CD4-positive, alpha-beta memory T cell (primary cell): Measurements from ENCODE around the gene MLLT3. TPM values are rescaled to one million over a fixed set of nuclear protein-coding genes. Genes with fewer than 3 reads are reported as not detected.

Experiments used
- CTCF ChIA-PET: fragments of 350-600 bp; sonication (Branson Sonifier 250); formaldehyde crosslinking; loops from one replicate; lab custom pipeline; 2021; ENCODE audit warnings: inconsistent platforms; ENCODE audit not compliant: partially characterized antibody; lab: Charles Lee
- POLR2A ChIA-PET: fragments of 350-600 bp; sonication (Branson Sonifier 250); formaldehyde crosslinking; loops from one replicate; lab custom pipeline; 2021; ENCODE audit not compliant: partially characterized antibody; lab: Charles Lee
- DNase-seq, 5 donors: peaks; one replicate each; pipeline versions ENCODE4 v3.0.0 to v3.0.0-alpha.2; 2020 to 2022; ENCODE audit warnings: mixed read lengths in 1 of 5
- H3K27ac ChIP-seq: one replicate; pipeline ENCODE4 v1.7.0; 2013; ENCODE audit warnings: low read depth, low read length
- H3K27me3 ChIP-seq: 2 replicates; pipeline ENCODE4 v1.7.0; 2013; ENCODE audit warnings: mild to moderate bottlenecking, low read length, moderate library complexity; ENCODE audit not compliant: insufficient read depth
- H3K36me3 ChIP-seq: 2 replicates; pipeline ENCODE4 v1.7.0; 2013; ENCODE audit warnings: mild to moderate bottlenecking, low read length, moderate library complexity; ENCODE audit not compliant: insufficient read depth
- H3K4me1 ChIP-seq: 2 replicates; pipeline ENCODE4 v1.7.0; 2013; ENCODE audit warnings: mild to moderate bottlenecking, low read length, moderate library complexity; ENCODE audit not compliant: insufficient read depth
- H3K4me3 ChIP-seq, 2 donors: one replicate each; pipeline ENCODE4 v1.7.0; 2013; ENCODE audit warnings: low read length in 2 of 2, mild to moderate bottlenecking in 1 of 2
- H3K9me3 ChIP-seq, 2 donors: one replicate each; pipeline ENCODE4 v1.7.0; 2013; ENCODE audit warnings: low read length in 2 of 2, control low read depth in 1 of 2; ENCODE audit not compliant: control insufficient read depth in 1 of 2
- H3K27ac Mint-ChIP-seq, 7 donors: one replicate each; pipeline ENCODE4 v1.8.0; 2020 to 2021; ENCODE audit warnings: mixed read lengths in 7 of 7, mild to moderate bottlenecking in 6 of 7, inconsistent platforms in 3 of 7, moderate library complexity in 3 of 7
- H3K27me3 Mint-ChIP-seq, 2 donors: one replicate each; pipeline ENCODE4 v1.8.0; 2020 to 2021; ENCODE audit warnings: mixed read lengths in 2 of 2
- H3K36me3 Mint-ChIP-seq, 2 donors: one replicate each; pipeline ENCODE4 v1.8.0; 2020 to 2021; ENCODE audit warnings: mixed read lengths in 2 of 2, inconsistent platforms in 1 of 2, mild to moderate bottlenecking in 1 of 2
- H3K4me1 Mint-ChIP-seq, 4 donors: one replicate each; pipeline ENCODE4 v1.8.0; 2020 to 2021; ENCODE audit warnings: mixed read lengths in 4 of 4, mild to moderate bottlenecking in 1 of 4
- H3K4me3 Mint-ChIP-seq, 8 donors: one replicate each; pipeline ENCODE4 v1.8.0; 2020 to 2021; ENCODE audit warnings: mixed read lengths in 8 of 8, mild to moderate bottlenecking in 7 of 8, moderate library complexity in 6 of 8, inconsistent platforms in 3 of 8
- H3K9me3 Mint-ChIP-seq, 8 donors: one replicate each; pipeline ENCODE4 v1.8.0; 2020 to 2021; ENCODE audit warnings: mixed read lengths in 8 of 8, mild to moderate bottlenecking in 5 of 8, inconsistent platforms in 3 of 8, moderate library complexity in 1 of 8
- intact Hi-C: fragments of 100-400 bp; cut with micrococcal nuclease; formaldehyde crosslinking; loops from one replicate; pipeline ENCODE4 v1.15.1; 2023
- polyA plus RNA-seq, 2 donors: library from polyadenylated mRNA; unstranded; fragments of 300-500 nt; fragmentation: Illumina TruSeq; gene quantifications; one replicate each; pipeline ENCODE4 v1.2.3, GENCODE V29; 2021
- total RNA-seq, 2 experiments: library from RNA; stranded (reverse); gene quantifications; one replicate each; pipeline ENCODE4 v1.2.3, GENCODE V29; 2021

MLLT3 gene
- total and polyA plus RNA-seq, 4 experiments from 2014 or later: 20.7 to 54.4 (median 42.5) TPM

- no peak for DNase-seq
- Mint-ChIP-seq H3K27ac (no peak overlapping the region), H3K27me3 (no peaks in the 10 kb centered on the region), H3K4me1 (peaks cover 7 to 22% (median 15%) of the 10 kb centered on the region in 4 donors), H3K9me3 (no peaks in the 10 kb centered on the region), H3K4me3 (no peak overlapping the region), H3K36me3 (no peaks in the 10 kb centered on the region)
- Histone ChIP-seq H3K9me3 (no peaks in the 10 kb centered on the region), H3K4me1 (no peaks in the 10 kb centered on the region), H3K27ac (no peak overlapping the region), H3K4me3 (no peak overlapping the region), H3K36me3 (no peaks in the 10 kb centered on the region), H3K27me3 (no peaks in the 10 kb centered on the region)
- ChIA-PET CTCF (no interaction called here), POLR2A (no interaction called here)
- intact Hi-C loops: loop anchor here (10.0 kb wide), 1 partner anchor 64 kb away; no protein-coding TSS in a partner anchor
Measured at GRCh38 chr9:20428976-20429375, 193.3 kb downstream of the MLLT3 start.

GRCh38 chr9:20427359-20427758 lies 194.9 kb downstream of the MLLT3 start:
- no peak overlapping the region for H3K4me3 ChIP-seq
- H3K36me3 ChIP-seq: no peaks in the 10 kb centered on the region
- H3K4me1 ChIP-seq: no peaks in the 10 kb centered on the region
- ChIA-PET CTCF (interaction anchor here (0.7 kb wide), 1 partner anchor 294 kb away, joined by 3 read pairs; no protein-coding TSS in a partner anchor), POLR2A (no interaction called here)
- intact Hi-C loops: loop anchor here (10.0 kb wide), 1 partner anchor 63 kb away; no protein-coding TSS in a partner anchor
- no peak for DNase-seq
- H3K27me3 Mint-ChIP-seq: no peaks in the 10 kb centered on the region
- H3K9me3 ChIP-seq: no peaks in the 10 kb centered on the region
- H3K27ac ChIP-seq: no peak overlapping the region
- no peaks in the 10 kb centered on the region for H3K9me3 Mint-ChIP-seq
- peaks cover 11 to 18% (median 12%) of the 10 kb centered on the region in 4 donors for H3K4me1 Mint-ChIP-seq
- H3K27ac Mint-ChIP-seq: no peak overlapping the region
- H3K4me3 Mint-ChIP-seq: no peak overlapping the region
- H3K36me3 Mint-ChIP-seq: peaks cover 0 to 3% of the 10 kb centered on the region in 2 donors
- H3K27me3 ChIP-seq: no peaks in the 10 kb centered on the region

- intact Hi-C loops: loop anchor here (10.0 kb wide), 1 partner anchor 61 kb away; no protein-coding TSS in a partner anchor
- H3K4me1 ChIP-seq: no peaks in the 10 kb centered on the region
- H3K4me3 Mint-ChIP-seq: no peak overlapping the region
- H3K27ac ChIP-seq: no peak overlapping the region
- peaks cover 0 to 7% of the 10 kb centered on the region in 2 donors for H3K36me3 Mint-ChIP-seq
- H3K27me3 Mint-ChIP-seq: no peaks in the 10 kb centered on the region
- peaks cover 12 to 18% (median 13%) of the 10 kb centered on the region in 4 donors for H3K4me1 Mint-ChIP-seq
- no peak overlapping the region for H3K27ac Mint-ChIP-seq
- POLR2A ChIA-PET: no interaction called here
- no peak overlapping the region for H3K4me3 ChIP-seq
- CTCF ChIA-PET: interaction anchor here (0.8 to 1.1 kb wide), 2 partner anchors 12 to 69 kb away, joined by 3 read pairs; no protein-coding TSS in a partner anchor
- no peaks in the 10 kb centered on the region for H3K9me3 Mint-ChIP-seq
- no peaks in the 10 kb centered on the region for H3K9me3 ChIP-seq
- no peaks in the 10 kb centered on the region for H3K27me3 ChIP-seq
- no peak for DNase-seq
- H3K36me3 ChIP-seq: no peaks in the 10 kb centered on the region
Measured at GRCh38 chr9:20426019-20426418, 196.3 kb downstream of the MLLT3 start.

- Mint-ChIP-seq H3K27me3 (no peaks in the 10 kb centered on the region), H3K36me3 (peaks cover 0 to 19% of the 10 kb centered on the region in 2 donors), H3K4me3 (no peak overlapping the region), H3K4me1 (peaks cover 5 to 24% (median 22%) of the 10 kb centered on the region in 4 donors), H3K9me3 (peaks cover 0 to 1% (median 0%) of the 10 kb centered on the region in 8 donors), H3K27ac (no peak overlapping the region)
- DNase-seq: no peak
- Histone ChIP-seq H3K36me3 (no peaks in the 10 kb centered on the region), H3K9me3 (no peaks in the 10 kb centered on the region), H3K4me3 (no peak overlapping the region), H3K27ac (no peak overlapping the region), H3K4me1 (no peaks in the 10 kb centered on the region), H3K27me3 (no peaks in the 10 kb centered on the region)
- POLR2A ChIA-PET: no interaction called here
- intact Hi-C loops: loop anchor here (10.0 kb wide), 1 partner anchor 495 kb away; no protein-coding TSS in a partner anchor
- CTCF ChIA-PET: no interaction called here
Measured at GRCh38 chr9:20419533-20419932, 202.8 kb downstream of the MLLT3 start.

GRCh38 chr9:20418485-20418884 lies 203.8 kb downstream of the MLLT3 start:
- CTCF ChIA-PET: no interaction called here
- no peak overlapping the region for H3K27ac Mint-ChIP-seq

GRCh38 chr9:20417373-20418080 lies 204.8 kb downstream of the MLLT3 start:
- POLR2A ChIA-PET: no interaction called here
- DNase-seq: no peak
- H3K9me3 ChIP-seq: no peaks in the 10 kb centered on the region
- Mint-ChIP-seq H3K4me1 (peaks cover 4 to 26% (median 25%) of the 10 kb centered on the region in 4 donors), H3K27ac (no peak overlapping the region), H3K27me3 (no peaks in the 10 kb centered on the region), H3K36me3 (peaks cover 12 to 35% of the 10 kb centered on the region in 2 donors), H3K4me3 (no peak overlapping the region), H3K9me3 (peaks cover 0 to 1% (median 0%) of the 10 kb centered on the region in 8 donors)
- H3K4me3 ChIP-seq: no peak overlapping the region
- H3K27me3 ChIP-seq: no peaks in the 10 kb centered on the region
- H3K4me1 ChIP-seq: no peaks in the 10 kb centered on the region
- no peak overlapping the region for H3K27ac ChIP-seq
- CTCF ChIA-PET: no interaction called here
- H3K36me3 ChIP-seq: no peaks in the 10 kb centered on the region
- intact Hi-C loops: loop anchor here (10.0 kb wide), 1 partner anchor 493 kb away; no protein-coding TSS in a partner anchor

More at GRCh38 chr9:20418485-20418884, 203.8 kb downstream of the MLLT3 start:
- Histone ChIP-seq H3K9me3 (no peaks in the 10 kb centered on the region), H3K4me3 (no peak overlapping the region), H3K27me3 (no peaks in the 10 kb centered on the region), H3K27ac (no peak overlapping the region), H3K36me3 (no peaks in the 10 kb centered on the region), H3K4me1 (no peaks in the 10 kb centered on the region)
- POLR2A ChIA-PET: no interaction called here
- Mint-ChIP-seq H3K36me3 (peaks cover 8 to 27% of the 10 kb centered on the region in 2 donors), H3K9me3 (peaks cover 0 to 1% (median 0%) of the 10 kb centered on the region in 8 donors), H3K4me3 (no peak overlapping the region), H3K4me1 (peaks cover 5 to 26% (median 25%) of the 10 kb centered on the region in 4 donors), H3K27me3 (no peaks in the 10 kb centered on the region)
- intact Hi-C loops: loop anchor here (10.0 kb wide), 1 partner anchor 494 kb away; no protein-coding TSS in a partner anchor
- DNase-seq: no peak

- no peak overlapping the region for H3K27ac ChIP-seq
- ChIA-PET POLR2A (no interaction called here), CTCF (no interaction called here)
- no peaks in the 10 kb centered on the region for H3K36me3 ChIP-seq
- no peak for DNase-seq
- H3K27me3 ChIP-seq: no peaks in the 10 kb centered on the region
- no peaks in the 10 kb centered on the region for H3K9me3 ChIP-seq
- Mint-ChIP-seq H3K9me3 (peaks cover 0 to 1% (median 0%) of the 10 kb centered on the region in 8 donors), H3K27ac (no peak overlapping the region), H3K36me3 (peaks cover 24 to 46% of the 10 kb centered on the region in 2 donors), H3K27me3 (no peaks in the 10 kb centered on the region), H3K4me1 (peaks cover 25 to 44% (median 33%) of the 10 kb centered on the region in 4 donors), H3K4me3 (no peak overlapping the region)
- no peak overlapping the region for H3K4me3 ChIP-seq
- intact Hi-C loops: loop anchor here (10.0 kb wide), 1 partner anchor 489 kb away; no protein-coding TSS in a partner anchor
- peaks cover 4% of the 10 kb centered on the region for H3K4me1 ChIP-seq
Measured at GRCh38 chr9:20414150-20414549, 208.1 kb downstream of the MLLT3 start.
